ENCODE results near the gene AGPAT3. TPM values are rescaled to one million over a fixed set of nuclear protein-coding genes. Genes with fewer than 3 reads are reported as not detected.

Gene AGPAT3
- total RNA-seq, 1 experiment from 2014 or later = 9.2 TPM

GRCh38 chr21:43921571-43921978 lies 56.6 kb downstream of the AGPAT3 start:
- H3K36me3 ChIP-seq (replicated peaks; ENCODE audit: control insufficient read depth, insufficient read depth, low read length) = no peaks in the 10 kb centered on the region; the same call in 1 of the 2 replicates
- DNase-seq = no peak
- H3K4me3 ChIP-seq (ENCODE audit: insufficient read depth, low read depth, low read length) = no peak overlapping the region
- H3K27me3 ChIP-seq (ENCODE audit: control insufficient read depth, insufficient read depth, low read length) = no peaks in the 10 kb centered on the region; the same call in 1 of the 2 replicates

GRCh38 chr21:43921979-43922945 lies 57.2 kb downstream of the AGPAT3 start:
- Histone ChIP-seq H3K27me3 (ENCODE audit: control insufficient read depth, insufficient read depth, low read length) (no peaks in the 10 kb centered on the region; the same call in 1 of the 2 replicates), H3K4me3 (ENCODE audit: insufficient read depth, low read depth, low read length) (no peak overlapping the region), H3K36me3 (replicated peaks; ENCODE audit: control insufficient read depth, insufficient read depth, low read length) (no peaks in the 10 kb centered on the region; the same call in 1 of the 2 replicates)
- DNase-seq = no peak

- peak; percentile 37 for DNase-seq
- Histone ChIP-seq H3K27me3 (ENCODE audit: control insufficient read depth, insufficient read depth, low read length) (no peaks in the 10 kb centered on the region; the same call in 1 of the 2 replicates), H3K4me3 (ENCODE audit: insufficient read depth, low read depth, low read length) (no peak overlapping the region), H3K36me3 (replicated peaks; ENCODE audit: control insufficient read depth, insufficient read depth, low read length) (no peaks in the 10 kb centered on the region; the same call in 1 of the 2 replicates)
Observed at GRCh38 chr21:43922949-43923348, 57.9 kb downstream of the AGPAT3 start.

- Histone ChIP-seq H3K27me3 (ENCODE audit: control insufficient read depth, insufficient read depth, low read length) (no peaks in the 10 kb centered on the region; the same call in 1 of the 2 replicates), H3K36me3 (replicated peaks; ENCODE audit: control insufficient read depth, insufficient read depth, low read length) (no peaks in the 10 kb centered on the region; the same call in 1 of the 2 replicates), H3K4me3 (ENCODE audit: insufficient read depth, low read depth, low read length) (no peak overlapping the region)
- DNase-seq = no peak
Observed at GRCh38 chr21:43923391-43923790, 58.4 kb downstream of the AGPAT3 start.

GRCh38 chr21:43924421-43925095 lies 59.5 kb downstream of the AGPAT3 start:
- Histone ChIP-seq H3K36me3 (replicated peaks; ENCODE audit: control insufficient read depth, insufficient read depth, low read length) (no peaks in the 10 kb centered on the region; the same call in 1 of the 2 replicates), H3K27me3 (ENCODE audit: control insufficient read depth, insufficient read depth, low read length) (no peaks in the 10 kb centered on the region; the same call in 1 of the 2 replicates), H3K4me3 (ENCODE audit: insufficient read depth, low read depth, low read length) (no peak overlapping the region)
- peak; percentile 51 for DNase-seq

GRCh38 chr21:43925096-43925481 lies 60.1 kb downstream of the AGPAT3 start:
- Histone ChIP-seq H3K36me3 (replicated peaks; ENCODE audit: control insufficient read depth, insufficient read depth, low read length) (no peaks in the 10 kb centered on the region; the same call in 1 of the 2 replicates), H3K4me3 (ENCODE audit: insufficient read depth, low read depth, low read length) (no peak overlapping the region), H3K27me3 (ENCODE audit: control insufficient read depth, insufficient read depth, low read length) (no peaks in the 10 kb centered on the region; the same call in 1 of the 2 replicates)
- peak; percentile 82 for DNase-seq

GRCh38 chr21:43925609-43926008 lies 60.6 kb downstream of the AGPAT3 start:
- no peak for DNase-seq
- Histone ChIP-seq H3K4me3 (ENCODE audit: insufficient read depth, low read depth, low read length) (no peak overlapping the region), H3K36me3 (replicated peaks; ENCODE audit: control insufficient read depth, insufficient read depth, low read length) (no peaks in the 10 kb centered on the region), H3K27me3 (ENCODE audit: control insufficient read depth, insufficient read depth, low read length) (no peaks in the 10 kb centered on the region; the same call in 1 of the 2 replicates)

- peak; percentile 60 for DNase-seq
- no peaks in the 10 kb centered on the region; the same call in 1 of the 2 replicates for H3K27me3 ChIP-seq (ENCODE audit: control insufficient read depth, insufficient read depth, low read length)
- H3K4me3 ChIP-seq (ENCODE audit: insufficient read depth, low read depth, low read length) = no peak overlapping the region
- no peaks in the 10 kb centered on the region for H3K36me3 ChIP-seq (replicated peaks; ENCODE audit: control insufficient read depth, insufficient read depth, low read length)
Observed at GRCh38 chr21:43926196-43926595, 61.2 kb downstream of the AGPAT3 start.

GRCh38 chr21:43927591-43928221 lies 62.7 kb downstream of the AGPAT3 start:
- DNase-seq = no peak
- no peak overlapping the region for H3K4me3 ChIP-seq (ENCODE audit: insufficient read depth, low read depth, low read length)
- H3K36me3 ChIP-seq (replicated peaks; ENCODE audit: control insufficient read depth, insufficient read depth, low read length) = no peaks in the 10 kb centered on the region
- H3K27me3 ChIP-seq (ENCODE audit: control insufficient read depth, insufficient read depth, low read length) = no peaks in the 10 kb centered on the region; the same call in 1 of the 2 replicates

GRCh38 chr21:43928222-43929125 lies 63.5 kb downstream of the AGPAT3 start:
- peak; percentile 60 for DNase-seq
- no peaks in the 10 kb centered on the region for H3K27me3 ChIP-seq (ENCODE audit: control insufficient read depth, insufficient read depth, low read length)
- H3K36me3 ChIP-seq (replicated peaks; ENCODE audit: control insufficient read depth, insufficient read depth, low read length) = no peaks in the 10 kb centered on the region
- H3K4me3 ChIP-seq (ENCODE audit: insufficient read depth, low read depth, low read length) = no peak overlapping the region

GRCh38 chr21:43929217-43929971 lies 64.4 kb downstream of the AGPAT3 start:
- Histone ChIP-seq H3K36me3 (replicated peaks; ENCODE audit: control insufficient read depth, insufficient read depth, low read length) (no peaks in the 10 kb centered on the region), H3K27me3 (ENCODE audit: control insufficient read depth, insufficient read depth, low read length) (no peaks in the 10 kb centered on the region), H3K4me3 (ENCODE audit: insufficient read depth, low read depth, low read length) (no peak overlapping the region)
- DNase-seq = peak; percentile 55

GRCh38 chr21:43930074-43930847 lies 65.2 kb downstream of the AGPAT3 start:
- no peaks in the 10 kb centered on the region for H3K27me3 ChIP-seq (ENCODE audit: control insufficient read depth, insufficient read depth, low read length)
- H3K4me3 ChIP-seq (ENCODE audit: insufficient read depth, low read depth, low read length) = no peak overlapping the region
- H3K36me3 ChIP-seq (replicated peaks; ENCODE audit: control insufficient read depth, insufficient read depth, low read length) = no peaks in the 10 kb centered on the region
- peak; percentile 35 for DNase-seq

Data from H7 (cell line).